ENCODE data around the gene ZFR.
A peak's percentile ranks its signal among the peaks of the same experiment; 100 is the strongest.
"Not testable (repeated sequence)": the region's sequence is repeated elsewhere in the genome, so short reads cannot be mapped to it uniquely, and the experiment has no call there.

Gene ZFR

GRCh38 chr5:32357658-32358057, 86.9 kb downstream of the ZFR start:
- no peak for DNase-seq

- no peak for DNase-seq
These were observed 88.9 kb downstream of the ZFR start for GRCh38 chr5:32355686-32356085.

DNA sequence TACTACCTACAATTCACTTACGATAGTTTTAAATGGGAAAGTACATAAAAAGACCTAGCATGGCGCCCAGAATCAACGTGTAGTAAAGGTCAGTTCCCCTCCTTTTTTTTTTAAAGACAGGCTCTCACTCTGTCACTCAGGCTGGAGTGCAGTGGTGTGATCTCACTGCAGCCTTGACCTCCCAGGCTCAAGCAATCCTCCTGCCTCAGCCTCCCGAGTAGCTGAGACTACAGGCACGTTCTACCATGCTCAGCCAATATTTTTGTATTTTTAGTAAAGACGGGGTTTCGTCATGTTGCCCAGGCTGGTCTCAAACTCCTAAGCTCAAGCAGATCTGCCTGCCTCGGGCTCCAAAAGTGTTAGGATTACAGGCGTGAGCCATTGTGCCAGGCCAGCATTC, 91.1 kb downstream of the ZFR start:
- no peak for DNase-seq

- DNase-seq = no peak
These were observed 91.9 kb downstream of the ZFR start for GRCh38 chr5:32352685-32353084.

- no peak for DNase-seq
These were observed 97.7 kb downstream of the ZFR start for GRCh38 chr5:32346869-32347268.

- no peak for DNase-seq
These were observed 101.4 kb downstream of the ZFR start for GRCh38 chr5:32343058-32343672.

DNA sequence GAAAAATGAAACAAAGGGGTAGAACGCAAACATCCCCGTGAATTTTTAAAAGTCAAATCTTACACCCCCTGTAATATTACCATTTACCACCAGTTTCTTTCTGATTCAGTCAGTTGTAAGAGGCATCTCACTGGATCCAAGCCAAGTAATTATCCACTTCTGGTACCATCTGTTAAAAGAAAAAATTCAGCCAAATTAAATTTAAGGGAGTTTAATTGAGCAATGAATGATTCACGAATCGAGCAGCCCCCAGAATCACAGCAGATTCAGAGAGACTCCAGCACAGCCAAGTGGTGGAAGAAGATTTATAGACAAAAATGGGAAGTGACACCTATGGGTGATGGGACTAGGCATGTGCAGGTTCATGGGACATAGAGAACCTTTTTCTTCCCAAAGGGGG, 101.9 kb downstream of the ZFR start:
- no peak for DNase-seq

GRCh38 chr5:32339878-32340277, 104.7 kb downstream of the ZFR start:
- DNase-seq = no peak

DNA sequence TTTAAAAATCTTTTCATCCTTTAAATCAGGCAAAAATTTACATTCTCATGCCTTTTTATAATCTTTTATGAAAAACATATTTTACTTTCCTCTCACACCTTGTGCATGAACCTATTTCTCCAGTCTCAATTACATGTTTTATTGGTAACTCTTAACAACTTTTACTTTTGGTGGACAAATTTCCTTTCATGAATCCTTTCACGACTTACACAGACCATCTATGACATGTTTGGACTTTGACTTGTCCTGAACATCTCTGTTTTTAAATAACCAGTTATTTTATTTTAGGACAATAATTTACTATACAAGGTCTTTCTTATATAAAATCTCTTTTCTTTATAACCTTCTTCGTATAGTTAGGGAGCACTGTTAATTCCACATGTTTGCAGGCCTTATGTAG, 105.3 kb downstream of the ZFR start:
- DNase-seq = no peak

DNA sequence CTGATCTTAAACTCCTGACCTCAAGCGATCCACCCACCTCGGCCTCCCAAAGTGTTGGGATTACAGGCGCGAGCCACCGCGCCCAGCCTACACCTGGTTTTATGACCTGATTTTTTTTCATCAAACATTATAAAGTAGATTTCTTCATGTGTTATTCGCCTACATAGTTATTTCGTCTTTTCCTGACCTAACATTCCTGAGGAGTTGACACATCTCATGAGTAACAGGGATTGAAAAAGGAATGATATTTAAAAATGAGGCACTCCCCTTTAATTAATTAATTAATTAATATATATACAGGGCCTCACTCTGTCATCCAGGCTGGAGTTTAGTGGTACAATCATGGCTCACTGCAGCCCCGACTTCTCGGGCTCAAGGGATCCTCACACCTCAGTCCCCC, 111.6 kb downstream of the ZFR start:
- DNase-seq = no peak

DNA sequence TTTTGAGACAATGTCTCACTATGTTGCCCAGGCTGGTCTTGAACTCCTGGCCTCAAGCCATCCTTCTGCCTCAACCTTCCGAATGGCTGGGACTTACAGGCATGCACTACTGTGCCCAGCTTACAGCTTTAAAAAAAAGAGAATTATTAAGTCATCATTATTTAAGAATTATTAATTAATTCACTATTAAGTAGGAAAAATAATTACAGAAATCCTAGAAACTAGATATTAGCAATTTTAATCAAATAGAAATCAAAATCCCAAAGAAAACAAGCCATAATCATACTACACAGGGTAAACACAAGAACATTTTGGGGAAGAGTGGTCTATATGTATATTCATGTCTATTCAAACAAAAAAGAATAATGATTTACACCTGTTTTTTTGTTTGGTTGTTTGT, 112.2 kb downstream of the ZFR start:
- DNase-seq = no peak

GRCh38 chr5:32331935-32332274, 112.6 kb downstream of the ZFR start:
- no peak for DNase-seq

GRCh38 chr5:32331217-32331934, 113.2 kb downstream of the ZFR start:
- no peak for DNase-seq

- no peak for DNase-seq
These were observed 114.2 kb downstream of the ZFR start for GRCh38 chr5:32330126-32330971.

GRCh38 chr5:32329395-32329834, 115.1 kb downstream of the ZFR start:
- DNase-seq = peak in 4 of 5 donors; percentile 25 to 59 (median 31)

DNA sequence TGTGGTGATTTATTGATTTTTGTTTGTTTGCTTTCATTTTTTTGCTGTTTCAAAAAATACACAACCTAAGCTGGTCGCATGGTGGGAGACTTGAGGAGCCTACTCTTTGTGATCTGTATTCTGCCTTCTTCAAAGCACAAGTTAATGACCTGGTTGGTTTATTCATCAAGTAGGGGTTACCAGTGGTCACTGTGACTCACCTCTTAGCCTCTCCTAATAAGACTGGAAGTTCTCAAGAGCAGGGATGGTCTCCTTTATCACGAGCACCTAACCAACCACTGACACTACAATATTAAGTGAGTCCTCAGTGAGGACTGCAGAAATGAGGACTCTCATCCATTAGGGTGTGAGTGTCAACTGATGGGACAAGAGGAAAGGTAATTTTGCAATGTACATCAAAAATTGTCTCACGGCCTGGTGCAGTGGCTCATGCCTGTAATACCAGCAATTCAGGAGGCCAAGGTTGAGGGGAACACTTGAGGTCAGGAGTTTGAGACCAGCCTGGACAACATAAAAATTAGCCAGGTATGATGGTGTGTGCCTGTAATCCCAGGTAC, 118.2 kb downstream of the ZFR start:
- no peak for DNase-seq

GRCh38 chr5:32325616-32326015, 118.9 kb downstream of the ZFR start:
- no peak for DNase-seq

GRCh38 chr5:32325062-32325461, 119.5 kb downstream of the ZFR start:
- DNase-seq = no peak

DNA sequence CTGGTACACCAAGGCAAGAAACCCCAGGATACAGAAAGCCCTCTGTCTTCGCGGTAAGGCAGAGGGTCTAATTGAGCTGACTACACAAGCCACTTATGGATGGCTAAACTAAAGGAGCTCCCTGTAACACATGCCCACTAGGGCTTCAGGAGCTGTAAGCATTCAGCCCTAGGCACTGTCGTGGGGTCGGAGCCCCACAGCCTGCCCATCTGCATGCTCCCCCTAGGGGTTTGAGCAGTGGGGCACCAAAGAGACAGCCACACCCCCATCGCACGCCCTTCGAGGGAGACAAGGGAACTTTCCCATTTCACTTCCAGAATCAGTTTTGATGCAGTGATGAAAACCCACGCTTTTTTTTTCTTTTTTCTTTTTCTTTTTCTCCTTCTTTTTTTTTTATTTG, 120.8 kb downstream of the ZFR start:
- DNase-seq = no peak

GRCh38 chr5:32322882-32323281, 121.7 kb downstream of the ZFR start:
- DNase-seq = no peak

GRCh38 chr5:32321787-32322186, 122.8 kb downstream of the ZFR start:
- DNase-seq = not testable (repeated sequence)

GRCh38 chr5:32320576-32320975, 124.0 kb downstream of the ZFR start:
- no peak for DNase-seq

- no peak for DNase-seq
These were observed 124.5 kb downstream of the ZFR start for GRCh38 chr5:32319926-32320543.
